HG03469 (cell line): ENCODE data around the gene ABCA12.

Experiments
- ATAC-seq: cut with Tn5 transposase; IDR thresholded peaks from one replicate; pipeline ENCODE4 v1.9.1; 2021; ENCODE audit warnings: mild to moderate bottlenecking, moderate library complexity, moderate number of reproducible peaks; ENCODE audit not compliant: unreplicated experiment

Gene ABCA12

GRCh38 chr2:215052404-215052803 is 86.0 kb downstream of the ABCA12 start:
- no peak for ATAC-seq

- ATAC-seq: no peak
Measured at GRCh38 chr2:215049341-215049740, 89.1 kb downstream of the ABCA12 start.

- no peak for ATAC-seq
Measured at GRCh38 chr2:215038421-215038820, 100.0 kb downstream of the ABCA12 start.

- ATAC-seq: no peak
Measured at GRCh38 chr2:215036314-215036713, 102.1 kb downstream of the ABCA12 start.

GRCh38 chr2:215034154-215034553 is 104.3 kb downstream of the ABCA12 start:
- ATAC-seq: no peak

GRCh38 chr2:215032153-215032552 is 106.3 kb downstream of the ABCA12 start:
- ATAC-seq: no peak

GRCh38 chr2:215031321-215031720 is 107.1 kb downstream of the ABCA12 start:
- ATAC-seq: no peak

- ATAC-seq: no peak
Measured at GRCh38 chr2:215029936-215030335, 108.5 kb downstream of the ABCA12 start.

GRCh38 chr2:215028231-215028630 is 110.2 kb downstream of the ABCA12 start:
- no peak for ATAC-seq

GRCh38 chr2:215027779-215028178 is 110.6 kb downstream of the ABCA12 start:
- ATAC-seq: no peak

- ATAC-seq: no peak
Measured at GRCh38 chr2:215022910-215023309, 115.5 kb downstream of the ABCA12 start.

- no peak for ATAC-seq
Measured at GRCh38 chr2:215022418-215022817, 116.0 kb downstream of the ABCA12 start.

- ATAC-seq: no peak
Measured at GRCh38 chr2:215020283-215020682, 118.1 kb downstream of the ABCA12 start.

GRCh38 chr2:215019521-215020145 is 118.8 kb downstream of the ABCA12 start:
- peak; percentile 42 for ATAC-seq

- no peak for ATAC-seq
Measured at GRCh38 chr2:215019085-215019484, 119.3 kb downstream of the ABCA12 start.

- ATAC-seq: no peak
Measured at GRCh38 chr2:215015421-215015820, 123.0 kb downstream of the ABCA12 start.

- no peak for ATAC-seq
Measured at GRCh38 chr2:215010390-215010789, 128.0 kb downstream of the ABCA12 start.

GRCh38 chr2:215003001-215003400 is 135.4 kb downstream of the ABCA12 start:
- no peak for ATAC-seq

GRCh38 chr2:215002500-215002899 is 135.9 kb downstream of the ABCA12 start:
- peak; percentile 60 for ATAC-seq

- no peak for ATAC-seq
Measured at GRCh38 chr2:215000721-215001120, 137.7 kb downstream of the ABCA12 start.

GRCh38 chr2:214995926-214996670 is 142.3 kb downstream of the ABCA12 start:
- ATAC-seq: peak; percentile 92

GRCh38 chr2:214995409-214995808 is 143.0 kb downstream of the ABCA12 start:
- peak; percentile 39 for ATAC-seq
